Upper lobe of right lung (tissue), 1 donor: ENCODE data around the gene SPAG16. TPM values are rescaled to one million over a fixed set of nuclear protein-coding genes. Genes with fewer than 3 reads are reported as not detected.

Source experiments
- ATAC-seq: fragments of 200-7000 bp; cut with Tn5 transposase; one replicate; pipeline ENCODE4 v1.9.1; 2020; ENCODE audit warnings: mild to moderate bottlenecking, moderate library complexity
- DNase-seq: peaks from one replicate; pipeline ENCODE4 v3.0.0-alpha.2; 2020
- H3K27ac ChIP-seq: fragments of 200-600 bp; one replicate; pipeline ENCODE4 v1.8.0; 2022
- H3K27me3 ChIP-seq: fragments of 200-600 bp; one replicate; pipeline ENCODE4 v1.8.0; 2022; ENCODE audit warnings: mild to moderate bottlenecking
- H3K36me3 ChIP-seq: fragments of 200-600 bp; one replicate; pipeline ENCODE4 v1.8.0; 2022
- H3K4me1 ChIP-seq: fragments of 200-600 bp; one replicate; pipeline ENCODE4 v1.8.0; 2022
- H3K4me3 ChIP-seq: fragments of 200-600 bp; one replicate; pipeline ENCODE4 v1.8.0; 2022; ENCODE audit warnings: mild to moderate bottlenecking
- H3K9me3 ChIP-seq: fragments of 200-600 bp; one replicate; pipeline ENCODE4 v1.8.0; 2022
- CTCF ChIP-seq: fragments of 200-600 bp; IDR thresholded peaks from one replicate; pipeline ENCODE4 v1.8.0; 2022; ENCODE audit warnings: antibody characterized with exemption
- intact Hi-C: fragments of 100-400 bp; cut with DNase I; formaldehyde crosslinking; loops from one replicate; pipeline ENCODE4 v1.11.0; 2022
- long read RNA-seq: library from polyadenylated mRNA; unstranded; transcript quantifications from one replicate; pipeline ENCODE4 v2.0.0, GENCODE V29; 2021
- total RNA-seq: library from RNA; stranded (reverse); fragmentation: NEBNext Ultra II Directional; extraction: Animal tissue kit (Norgen Biotek cat#: 25700); gene quantifications from one replicate; pipeline ENCODE4 v1.2.1, GENCODE V29; 2021
- donor health status: DM: no; HTN: yes; CAD: no; lungs with severe emphysema.

Gene SPAG16
- 11.6 TPM for total RNA-seq
- long read RNA-seq, transcript SPAG16-207 (5 exons, 1,250 nt): major isoform, 14 of 15 reads
- long read RNA-seq, partial matches to known transcripts: 0 of 15 reads
- long read RNA-seq, other reads (novel, unspliced or antisense): 1 of 15 reads

DNA sequence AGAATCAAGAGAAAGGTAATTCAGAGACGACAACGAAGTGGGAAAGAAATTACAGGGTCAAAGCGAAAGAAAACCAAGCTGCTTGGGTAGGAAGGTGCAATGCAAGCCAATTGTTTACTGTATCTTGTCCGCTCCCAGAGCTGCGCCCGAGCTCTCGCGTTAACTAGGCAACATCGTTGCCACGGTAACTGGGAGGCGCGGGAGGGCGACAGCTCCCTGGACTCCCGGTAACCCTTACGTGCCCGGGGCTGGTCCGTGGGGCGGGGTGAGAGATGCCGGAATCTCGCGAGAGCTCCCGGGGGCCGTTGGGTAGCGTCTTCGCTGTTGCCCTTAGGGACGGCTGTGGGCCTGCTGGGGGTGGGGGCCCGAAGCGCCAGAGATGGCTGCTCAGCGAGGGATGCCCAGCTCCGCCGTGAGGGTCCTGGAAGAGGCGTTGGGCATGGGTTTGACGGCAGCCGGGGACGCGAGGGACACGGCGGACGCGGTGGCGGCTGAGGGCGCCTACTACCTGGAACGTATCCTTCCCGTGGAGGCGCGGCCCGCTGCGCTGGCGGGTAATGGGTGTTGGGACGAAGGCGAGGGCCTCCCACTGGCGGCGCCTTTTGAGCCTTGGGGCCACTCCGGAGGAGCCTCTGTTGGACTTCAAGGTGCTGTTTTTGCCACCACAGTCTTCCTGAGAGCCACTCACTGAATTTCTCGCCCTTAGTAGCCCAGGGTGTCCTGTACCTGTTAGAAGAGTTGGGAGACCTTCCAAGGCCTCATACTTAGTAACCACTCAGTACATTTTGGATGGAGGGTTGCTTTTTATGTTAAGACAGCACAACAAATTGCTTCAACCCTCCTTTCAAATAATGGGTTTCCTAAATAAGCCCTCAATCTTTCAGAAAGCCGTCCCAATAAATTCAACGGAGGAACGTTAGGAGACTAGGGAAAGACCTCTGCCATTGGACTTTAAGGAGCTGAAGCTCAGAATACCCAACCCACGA lies at the start of gene SPAG16:
TSS of gene SPAG16 (plus strand) at position 360 of the 986 bp plus-strand sequence.
- Histone ChIP-seq H3K27ac (peak within 1 kb of the TSS; percentile 72), H3K9me3 (no peaks in the 10 kb centered on the region), H3K36me3 (no peaks in the 10 kb centered on the region), H3K4me3 (peak within 1 kb of the TSS; percentile 79), H3K27me3 (no peaks in the 10 kb centered on the region), H3K4me1 (peaks cover 9% of the 10 kb centered on the region)
- TF ChIP-seq CTCF: no peak
- peak; percentile 99 for ATAC-seq
- peak; percentile 98 for DNase-seq
- intact Hi-C loops: no loop called here

DNA sequence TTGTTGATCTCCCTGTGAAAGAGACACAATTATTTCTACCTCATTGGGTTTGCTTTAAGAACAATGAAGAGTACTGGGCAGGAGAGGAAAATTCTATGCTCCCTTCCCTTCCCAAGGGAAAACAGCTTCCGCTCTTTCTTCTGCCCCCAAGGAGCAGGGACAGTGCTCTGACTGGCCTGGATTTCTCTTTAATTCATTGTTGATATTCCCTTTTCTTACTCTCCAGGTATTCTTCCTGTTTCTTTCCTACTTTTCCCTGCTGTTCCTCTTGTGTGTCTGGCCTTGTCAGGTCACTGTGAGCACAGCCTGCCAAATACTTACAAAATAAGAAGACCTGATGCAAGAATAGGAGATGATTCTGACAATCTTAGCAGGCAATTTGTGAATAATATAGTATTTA lies 49.6 kb upstream of the SPAG16 start:
- Histone ChIP-seq H3K4me3 (no peak overlapping the region), H3K4me1 (no peaks in the 10 kb centered on the region), H3K27ac (no peak overlapping the region), H3K36me3 (no peaks in the 10 kb centered on the region), H3K27me3 (peaks cover 5% of the 10 kb centered on the region), H3K9me3 (no peaks in the 10 kb centered on the region)
- DNase-seq (no peak), ATAC-seq (no peak)
- intact Hi-C loops: no loop called here
- TF ChIP-seq CTCF: no peak

DNA sequence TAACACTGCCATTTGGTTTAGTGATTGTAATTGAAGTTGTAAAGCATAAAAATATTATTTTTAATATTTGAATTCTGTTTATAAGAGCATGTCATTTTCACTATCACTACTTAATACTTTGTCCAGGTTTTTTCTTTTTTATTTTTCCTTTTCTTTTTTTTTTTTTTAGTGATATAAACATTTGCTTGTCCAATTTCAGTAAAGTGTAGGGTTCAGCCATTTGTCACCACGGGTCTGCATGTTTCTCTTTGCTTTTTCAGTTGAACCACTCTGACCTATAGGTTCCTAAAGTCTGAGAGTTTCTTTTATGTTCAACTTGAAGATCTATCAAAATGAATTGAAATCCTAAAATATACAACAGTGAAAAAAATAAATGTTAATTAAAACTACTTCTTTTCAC lies 48.5 kb upstream of the SPAG16 start:
- H3K27ac ChIP-seq: no peak overlapping the region
- H3K27me3 ChIP-seq: peaks cover 5% of the 10 kb centered on the region
- H3K36me3 ChIP-seq: no peaks in the 10 kb centered on the region
- intact Hi-C loops: no loop called here
- ATAC-seq: no peak
- no peak for DNase-seq
- H3K4me3 ChIP-seq: no peak overlapping the region
- no peaks in the 10 kb centered on the region for H3K4me1 ChIP-seq
- H3K9me3 ChIP-seq: no peaks in the 10 kb centered on the region
- TF ChIP-seq CTCF: no peak

GRCh38 chr2:213237251-213237650 lies 47.0 kb upstream of the SPAG16 start:
- intact Hi-C loops: no loop called here
- DNase-seq (no peak), ATAC-seq (no peak)
- Histone ChIP-seq H3K27ac (no peak overlapping the region), H3K36me3 (no peaks in the 10 kb centered on the region), H3K27me3 (peaks cover 5% of the 10 kb centered on the region), H3K9me3 (no peaks in the 10 kb centered on the region), H3K4me3 (no peak overlapping the region), H3K4me1 (no peaks in the 10 kb centered on the region)
- no peak for TF ChIP-seq CTCF

DNA sequence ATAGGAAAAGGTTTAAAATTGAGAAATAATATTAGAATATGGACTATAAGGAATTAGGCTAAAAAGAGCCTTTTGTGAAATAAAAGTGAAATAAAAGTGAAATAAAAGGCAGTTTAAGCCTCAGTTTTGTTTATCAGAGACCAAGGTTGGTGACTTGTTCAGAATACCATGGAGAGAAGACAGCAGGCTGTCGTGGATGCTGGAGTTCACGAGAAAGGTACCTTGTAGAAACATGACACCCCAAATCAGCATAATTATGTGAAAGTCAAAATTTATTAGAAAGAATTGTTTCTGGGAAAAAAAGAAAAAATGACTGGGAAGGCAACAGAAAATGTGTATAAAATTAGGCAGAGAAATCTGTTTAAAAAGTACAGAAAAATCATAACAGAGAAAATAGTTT lies 46.5 kb upstream of the SPAG16 start:
- Histone ChIP-seq H3K27ac (no peak overlapping the region), H3K4me3 (no peak overlapping the region), H3K4me1 (no peaks in the 10 kb centered on the region), H3K9me3 (no peaks in the 10 kb centered on the region), H3K27me3 (peaks cover 5% of the 10 kb centered on the region), H3K36me3 (no peaks in the 10 kb centered on the region)
- intact Hi-C loops: no loop called here
- TF ChIP-seq CTCF: no peak
- DNase-seq (no peak), ATAC-seq (no peak)
